Spleen (tissue), 11 donors: Measurements from ENCODE around the gene ATG10. TPM values are rescaled to one million over a fixed set of nuclear protein-coding genes. Genes with fewer than 3 reads are reported as not detected.

Source experiments
- DNase-seq: peaks from one replicate; pipeline ENCODE4 v3.0.0-alpha.2; 2020
- H3K27ac ChIP-seq, 8 donors: fragments of 200-600 bp; sonication (generic) in 7 of 8; 1 replicate in 4 of 8; 2 replicates in 4 of 8; pipeline versions ENCODE4 v1.5.0 to v1.8.0; 2016 to 2021; ENCODE audit warnings: inconsistent platforms in 4 of 8, mild to moderate bottlenecking in 4 of 8, moderate library complexity in 1 of 8
- H3K27me3 ChIP-seq, 7 donors: fragments of 200-600 bp; sonication (generic) in 6 of 7; replicated peaks in 1 of 7; 1 replicate in 4 of 7; 2 replicates in 3 of 7; pipeline versions ENCODE4 v1.5.0 to v1.8.0; 2016 to 2021; ENCODE audit warnings: inconsistent platforms in 3 of 7, mild to moderate bottlenecking in 1 of 7
- H3K36me3 ChIP-seq, 6 donors: fragments of 200-600 bp; sonication (generic) in 5 of 6; 1 replicate in 4 of 6; 2 replicates in 2 of 6; pipeline versions ENCODE4 v1.5.0 to v1.8.0; 2016 to 2021; ENCODE audit warnings: inconsistent platforms in 2 of 6
- H3K4me1 ChIP-seq, 6 donors: fragments of 200-600 bp; sonication (generic) in 5 of 6; 1 replicate in 3 of 6; 2 replicates in 3 of 6; pipeline versions ENCODE4 v1.5.0 to v1.8.0; 2016 to 2021; ENCODE audit warnings: inconsistent platforms in 3 of 6
- H3K4me3 ChIP-seq, 8 donors: fragments of 200-600 bp; sonication (generic) in 7 of 8; 1 replicate in 4 of 8; 2 replicates in 4 of 8; pipeline versions ENCODE4 v1.5.0 to v1.8.0; 2016 to 2021; ENCODE audit warnings: inconsistent platforms in 4 of 8, mild to moderate bottlenecking in 4 of 8, moderate library complexity in 2 of 8
- H3K9me3 ChIP-seq, 8 donors: fragments of 200-600 bp; sonication (generic) in 7 of 8; 1 replicate in 4 of 8; 2 replicates in 4 of 8; pipeline versions ENCODE4 v1.5.0 to v1.8.0; 2016 to 2021; ENCODE audit warnings: inconsistent platforms in 4 of 8
- POLR2A ChIP-seq, 3 donors: fragments of 450-650 bp; IDR thresholded peaks; one replicate each; pipeline ENCODE4 v1.5.1; 2017; ENCODE audit warnings: antibody characterized with exemption in 3 of 3, mild to moderate bottlenecking in 1 of 3
- POLR2AphosphoS5 ChIP-seq, 3 donors: sonication (generic); formaldehyde crosslinking; IDR thresholded peaks; one replicate each; pipeline ENCODE4 v1.5.1; 2017; ENCODE audit warnings: antibody characterized with exemption in 3 of 3
- WGBS, 5 donors: extraction: QIAGEN DNeasy Blood & Tissue Kit in 3 of 5; methylation state at CpG; one replicate each; pipeline versions ENCODE4 v1.1.5 to v1.1.7; 2013 to 2018; 5-methylcytosine and 5-hydroxymethylcytosine counted together
- intact Hi-C: fragments of 100-400 bp; cut with DNase I; formaldehyde crosslinking; loops from one replicate; pipeline ENCODE4 v1.15.0; 2023; ENCODE audit warnings: low total_unique reads
- polyA plus RNA-seq, 3 donors: library from polyadenylated mRNA; stranded (reverse); fragments of 200-250 nt; gene quantifications; one replicate each; pipeline ENCODE4 v1.2.1, GENCODE V29; 2013
- total RNA-seq, 7 donors: library from RNA; depleted of rRNA in 3 of 7; stranded (reverse); fragments of >200 nt in 3 of 7; fragmentation: NEBNext Ultra II Directional in 4 of 7; extraction: Animal tissue kit (Norgen Biotek cat#: 25700) in 4 of 7; gene quantifications; one replicate each; pipeline versions ENCODE4 v1.1.0 to v1.2.1, GENCODE V29; 2016 to 2021
- TF ChIP-seq, protein P1 (sequence below), 11 experiments: fragments of 200-600 bp in 7 of 11; fragments of 450-650 bp in 4 of 11; sonication (generic) in 4 of 11; IDR thresholded peaks in 8 of 11; conservative IDR thresholded peaks in 3 of 11; 1 replicate in 7 of 11; 2 replicates in 4 of 11; pipeline versions ENCODE4 v1.4.0 to v1.8.0; 2016 to 2021; ENCODE audit warnings: antibody characterized with exemption in 11 of 11, inconsistent platforms in 4 of 11, mild to moderate bottlenecking in 1 of 11
- donor health status: healthy with polysubstance abuse.
- donor health status: DM: no; HTN: no; CAD: no; lungs with moderate emphysema.
- donor health status: DM: no; HTN: no; CAD: no.
- donor health status: Bipolar disorder and iron deficiency.
- donor health status: healthy.
- donor health status: DM: no; HTN: no; CAD: no.
- donor health status: DM: yes; HTN: yes; CAD: no.

ATG10 gene
- total and polyA plus RNA-seq, 10 donors, result 1.7 to 9.1 (median 5.0) TPM

DNA sequence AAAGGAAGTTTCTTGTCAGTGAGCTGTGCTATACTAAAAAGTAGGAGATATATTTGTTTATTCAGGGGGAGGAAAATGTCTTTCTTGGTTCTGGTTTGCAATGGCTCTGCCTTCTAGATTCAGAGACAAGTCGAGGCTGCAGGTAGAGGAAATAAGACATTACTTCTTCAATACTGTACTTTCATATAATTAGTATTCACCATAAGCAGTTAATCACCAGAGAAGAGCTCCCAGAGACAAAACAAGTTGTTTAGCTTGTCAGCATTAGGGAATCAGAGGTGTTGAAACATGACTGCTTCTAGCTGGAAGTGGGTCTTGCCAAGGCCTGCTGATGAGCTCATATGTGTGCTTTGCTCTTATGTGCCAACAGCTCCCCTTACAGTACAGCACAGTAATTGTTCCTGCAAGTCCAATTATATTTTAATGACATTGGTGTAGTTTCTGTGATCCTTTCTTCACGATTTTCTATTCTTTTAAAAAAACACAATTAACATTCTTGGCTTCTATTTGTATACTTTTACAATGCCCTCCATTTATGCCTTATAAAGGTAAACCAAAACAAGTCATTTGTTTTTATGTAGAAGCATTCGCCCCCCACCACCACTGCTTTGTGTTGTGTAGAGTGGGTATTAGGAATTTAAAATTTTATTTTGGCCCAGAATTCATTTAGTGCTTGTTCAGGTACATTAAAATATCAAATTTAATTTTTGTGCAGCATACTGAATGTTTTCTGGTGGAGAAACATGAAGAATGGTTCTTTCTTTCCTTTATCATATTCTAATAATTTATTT lies 194.1 kb downstream of the ATG10 start:
- Histone ChIP-seq H3K4me1 (peaks cover 0 to 9% (median 4%) of the 10 kb centered on the region in 6 donors), H3K36me3 (no peaks in the 10 kb centered on the region), H3K9me3 (no peaks in the 10 kb centered on the region), H3K27ac (peak overlapping the region in 2 of 8 donors; percentile 10 to 34), H3K27me3 (no peaks in the 10 kb centered on the region), H3K4me3 (no peak overlapping the region)
- intact Hi-C loops, result loop anchor here (5.0 to 10.0 kb wide), 2 partner anchors 314 to 741 kb away; no protein-coding TSS in a partner anchor
- WGBS, 5 donors, result 52 to 61% (median 52%) methylated on average over 3 of the region's 3 CpGs
- no peak for DNase-seq
- TF ChIP-seq POLR2AphosphoS5 (IDR thresholded peaks at IDR 0.05) (peak in 1 of 3 donors; percentile 42), POLR2A (IDR thresholded peaks at IDR 0.05) (no peak)
- TF ChIP-seq, protein P1, sequence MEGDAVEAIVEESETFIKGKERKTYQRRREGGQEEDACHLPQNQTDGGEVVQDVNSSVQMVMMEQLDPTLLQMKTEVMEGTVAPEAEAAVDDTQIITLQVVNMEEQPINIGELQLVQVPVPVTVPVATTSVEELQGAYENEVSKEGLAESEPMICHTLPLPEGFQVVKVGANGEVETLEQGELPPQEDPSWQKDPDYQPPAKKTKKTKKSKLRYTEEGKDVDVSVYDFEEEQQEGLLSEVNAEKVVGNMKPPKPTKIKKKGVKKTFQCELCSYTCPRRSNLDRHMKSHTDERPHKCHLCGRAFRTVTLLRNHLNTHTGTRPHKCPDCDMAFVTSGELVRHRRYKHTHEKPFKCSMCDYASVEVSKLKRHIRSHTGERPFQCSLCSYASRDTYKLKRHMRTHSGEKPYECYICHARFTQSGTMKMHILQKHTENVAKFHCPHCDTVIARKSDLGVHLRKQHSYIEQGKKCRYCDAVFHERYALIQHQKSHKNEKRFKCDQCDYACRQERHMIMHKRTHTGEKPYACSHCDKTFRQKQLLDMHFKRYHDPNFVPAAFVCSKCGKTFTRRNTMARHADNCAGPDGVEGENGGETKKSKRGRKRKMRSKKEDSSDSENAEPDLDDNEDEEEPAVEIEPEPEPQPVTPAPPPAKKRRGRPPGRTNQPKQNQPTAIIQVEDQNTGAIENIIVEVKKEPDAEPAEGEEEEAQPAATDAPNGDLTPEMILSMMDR (IDR thresholded peaks at IDR 0.05 in 8 of 11, conservative IDR thresholded peaks at IDR 0.05 in 3 of 11), result peak in 10 of 11 experiments; percentile 29 to 76 (median 50)

DNA sequence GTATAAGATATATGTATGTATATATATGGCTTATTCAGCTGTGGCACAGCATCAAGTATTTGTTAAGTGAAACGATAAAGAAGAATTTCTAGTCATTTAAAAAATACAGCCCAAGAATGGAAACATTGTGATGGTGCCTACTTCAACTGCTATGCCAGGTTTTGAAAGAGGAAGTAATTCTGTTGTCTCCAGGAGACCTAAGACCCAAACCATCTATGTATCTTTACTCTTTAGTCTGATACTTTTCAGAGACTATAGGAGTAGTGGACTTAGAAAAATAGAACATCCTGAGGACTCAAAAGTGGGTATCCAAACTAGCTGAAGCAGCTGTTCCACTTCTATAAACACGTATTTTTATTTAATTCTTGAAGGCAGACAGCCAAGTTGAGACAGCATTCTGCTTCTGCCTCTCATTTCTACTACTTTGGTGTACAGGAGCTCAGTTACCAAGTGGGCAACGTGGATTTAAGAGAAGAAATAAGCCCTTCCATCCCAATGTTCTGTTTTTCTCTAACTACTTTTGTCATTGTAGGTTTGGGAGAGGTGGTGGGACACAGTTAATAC lies 195.6 kb downstream of the ATG10 start:
- Histone ChIP-seq H3K27me3 (no peaks in the 10 kb centered on the region), H3K9me3 (no peaks in the 10 kb centered on the region), H3K4me1 (peaks cover 0 to 9% (median 4%) of the 10 kb centered on the region in 6 donors), H3K36me3 (no peaks in the 10 kb centered on the region), H3K4me3 (no peak overlapping the region), H3K27ac (no peak overlapping the region)
- intact Hi-C loops, result loop anchor here (5.0 to 10.0 kb wide), 2 partner anchors 315 to 743 kb away; no protein-coding TSS in a partner anchor
- 67 to 79% (median 78%) methylated on average over 3 of the region's 3 CpGs for WGBS, 5 donors
- TF ChIP-seq, protein P1 (IDR thresholded peaks at IDR 0.05 in 8 of 11, conservative IDR thresholded peaks at IDR 0.05 in 3 of 11), result no peak
- TF ChIP-seq POLR2A (IDR thresholded peaks at IDR 0.05) (no peak), POLR2AphosphoS5 (IDR thresholded peaks at IDR 0.05) (no peak)
- DNase-seq, result no peak

DNA sequence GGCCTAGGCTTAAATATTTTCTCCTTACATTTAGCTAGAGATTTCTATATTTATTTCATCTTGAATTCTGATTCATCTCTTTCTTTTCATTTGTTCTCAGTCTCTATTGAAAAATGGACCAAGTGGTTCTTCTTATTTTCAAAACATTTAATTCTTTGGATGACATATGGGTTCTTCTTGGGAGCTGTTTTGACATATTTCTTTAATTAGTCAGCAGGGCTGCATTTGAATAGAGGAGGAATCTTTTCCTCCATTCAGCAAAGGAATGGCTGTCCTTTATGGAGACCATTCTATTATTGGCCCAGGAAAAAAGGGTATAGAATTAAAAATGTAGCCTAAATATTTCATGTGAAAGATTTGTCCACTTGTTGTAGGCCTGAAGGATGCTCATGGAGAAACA lies 196.5 kb downstream of the ATG10 start:
- intact Hi-C loops, result loop anchor here (5.0 to 10.0 kb wide), 2 partner anchors 316 to 743 kb away; no protein-coding TSS in a partner anchor
- no peaks in the 10 kb centered on the region for H3K36me3 ChIP-seq
- no peak overlapping the region for H3K27ac ChIP-seq
- H3K9me3 ChIP-seq, result no peaks in the 10 kb centered on the region
- TF ChIP-seq POLR2AphosphoS5 (IDR thresholded peaks at IDR 0.05) (no peak), POLR2A (IDR thresholded peaks at IDR 0.05) (no peak)
- TF ChIP-seq, protein P1 (IDR thresholded peaks at IDR 0.05 in 8 of 11, conservative IDR thresholded peaks at IDR 0.05 in 3 of 11), result no peak
- H3K4me1 ChIP-seq, result peaks cover 0 to 9% (median 4%) of the 10 kb centered on the region in 6 donors
- no peak overlapping the region for H3K4me3 ChIP-seq
- H3K27me3 ChIP-seq, result no peaks in the 10 kb centered on the region
- no peak for DNase-seq

DNA sequence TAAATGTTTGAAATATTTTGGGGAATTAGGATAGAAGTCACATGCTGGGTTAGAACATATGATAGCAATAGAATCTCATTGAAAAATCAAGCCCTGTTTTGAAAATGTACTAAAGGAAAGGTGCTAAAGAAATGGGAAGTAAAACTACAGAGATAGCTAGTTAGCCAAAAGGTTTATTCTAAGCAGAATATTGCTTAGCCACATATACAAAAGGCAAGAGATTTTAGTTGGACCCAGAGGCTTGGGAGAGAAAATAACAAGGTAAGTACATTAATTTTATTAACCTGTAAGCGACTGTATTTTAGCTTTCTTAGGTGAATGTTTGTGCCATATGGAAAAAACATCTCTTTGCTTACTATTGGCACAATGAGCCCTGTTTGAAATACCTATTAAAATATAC lies 198.1 kb downstream of the ATG10 start:
- Histone ChIP-seq H3K36me3 (no peaks in the 10 kb centered on the region), H3K27ac (no peak overlapping the region), H3K9me3 (no peaks in the 10 kb centered on the region), H3K4me3 (no peak overlapping the region), H3K27me3 (no peaks in the 10 kb centered on the region), H3K4me1 (peaks cover 0 to 22% (median 7%) of the 10 kb centered on the region in 6 donors)
- 94 to 100% (median 97%) methylated on average over 1 of the region's 1 CpG for WGBS, 5 donors
- intact Hi-C loops, result loop anchor here (5.0 to 10.0 kb wide), 2 partner anchors 318 to 745 kb away; no protein-coding TSS in a partner anchor
- TF ChIP-seq, protein P1 (IDR thresholded peaks at IDR 0.05 in 8 of 11, conservative IDR thresholded peaks at IDR 0.05 in 3 of 11), result no peak
- TF ChIP-seq POLR2A (IDR thresholded peaks at IDR 0.05) (no peak), POLR2AphosphoS5 (IDR thresholded peaks at IDR 0.05) (no peak)
- no peak for DNase-seq
